GM18520 (cell line): ENCODE measurements around the gene SPTBN4.

Experiments
- ATAC-seq: cut with Tn5 transposase; IDR thresholded peaks from one replicate; pipeline ENCODE4 v1.9.1; 2021; ENCODE audit not compliant: unreplicated experiment

SPTBN4 gene

GRCh38 chr19:40600570-40601133 is 133.9 kb downstream of the SPTBN4 start:
- no peak for ATAC-seq

- no peak for ATAC-seq
These were observed 134.6 kb downstream of the SPTBN4 start, which contains the start of gene LTBP4 for GRCh38 chr19:40601134-40601974. TSS of gene LTBP4 (plus strand) at chr19:40601369. CDS start at chr19:40601388, 19 bp downstream.

- ATAC-seq, result no peak
These were observed 136.2 kb downstream of the SPTBN4 start for GRCh38 chr19:40603071-40603388.

GRCh38 chr19:40603389-40604170 is 136.8 kb downstream of the SPTBN4 start:
- ATAC-seq, result peak; percentile 59

- ATAC-seq, result no peak
These were observed 137.4 kb downstream of the SPTBN4 start for GRCh38 chr19:40604171-40604646.

- no peak for ATAC-seq
These were observed 137.9 kb downstream of the SPTBN4 start for GRCh38 chr19:40604647-40605215.

- peak; percentile 37 for ATAC-seq
These were observed 138.6 kb downstream of the SPTBN4 start for GRCh38 chr19:40605216-40605971.

GRCh38 chr19:40607311-40608239 is 140.8 kb downstream of the SPTBN4 start:
- no peak for ATAC-seq

- no peak for ATAC-seq
These were observed 141.4 kb downstream of the SPTBN4 start for GRCh38 chr19:40608240-40608621.

- ATAC-seq, result no peak
These were observed 142.2 kb downstream of the SPTBN4 start for GRCh38 chr19:40608957-40609356.

GRCh38 chr19:40609561-40610395 is 143.0 kb downstream of the SPTBN4 start:
- ATAC-seq, result peak; percentile 30

GRCh38 chr19:40610396-40611064 is 143.7 kb downstream of the SPTBN4 start:
- no peak for ATAC-seq

GRCh38 chr19:40611096-40611495 is 144.3 kb downstream of the SPTBN4 start:
- no peak for ATAC-seq

- ATAC-seq, result no peak
These were observed 145.3 kb downstream of the SPTBN4 start for GRCh38 chr19:40611900-40612698.

GRCh38 chr19:40612831-40613689 is 146.3 kb downstream of the SPTBN4 start:
- ATAC-seq, result no peak
